Astrocyte of the cerebellum (primary cell): ENCODE results near the gene TAS2R41.
"Not testable (repeated sequence)": the region's sequence is repeated elsewhere in the genome, so short reads cannot be mapped to it uniquely, and the experiment has no call there.

Experiments used
- DNase-seq: peaks from one replicate; pipeline ENCODE4 v3.0.0-alpha.2; 2011; ENCODE audit warnings: low read depth
- H3K4me3 ChIP-seq: 2 replicates; pipeline ENCODE4 v1.5.1; 2011; ENCODE audit warnings: mild to moderate bottlenecking, low read depth, low read length, moderate library complexity
- CTCF ChIP-seq: IDR thresholded peaks from 2 replicates; pipeline ENCODE4 v1.5.1; 2012; ENCODE audit warnings: low read length, low read depth, moderate library complexity, mild to moderate bottlenecking; ENCODE audit errors: missing control alignments
- in situ Hi-C: cut with HindIII; loops from 2 replicates; pipeline ENCODE4 v1.10.0; 2017; ENCODE audit warnings: low sequenced_read_pairs

Gene TAS2R41

GRCh38 chr7:143519411-143520131, 41.9 kb downstream of the TAS2R41 start:
- DNase-seq = peak; percentile 39
- no peak overlapping the region for H3K4me3 ChIP-seq
- TF ChIP-seq CTCF = no peak
- in situ Hi-C loops = no loop called here

- DNase-seq, H3K4me3 ChIP-seq, in situ Hi-C loops: not testable (repeated sequence)
These were observed 44.7 kb downstream of the TAS2R41 start for GRCh38 chr7:143522309-143522916.
